SK-N-SH treated with all-trans-retinoic acid at 6 μM for 48 hours (cell line): Measurements from ENCODE around the gene UHRF2.

ENCODE experiments used
- ATAC-seq: fragments of 200-7000 bp; cut with Tn5 transposase; 3 replicates; pipeline ENCODE4 v1.9.1; 2020; ENCODE audit warnings: mild to moderate bottlenecking, moderate library complexity
- BACH2 ChIP-seq: fragments of 250-450 bp; sonication (Bioruptor Pico); IDR thresholded peaks from 2 replicates; pipeline ENCODE4 v1.9.0; 2021; ENCODE audit warnings: mild to moderate bottlenecking, borderline replicate concordance
- CREB5 ChIP-seq: fragments of 250-450 bp; sonication (Bioruptor Pico); IDR thresholded peaks from 2 replicates; pipeline ENCODE4 v1.5.1; 2020; ENCODE audit warnings: low read depth, mild to moderate bottlenecking, moderate library complexity
- CSDC2 ChIP-seq: fragments of 250-450 bp; sonication (Bioruptor Pico); IDR thresholded peaks from 2 replicates; pipeline ENCODE4 v1.5.0; 2020; ENCODE audit warnings: mild to moderate bottlenecking, moderate library complexity
- GLIS3 ChIP-seq: fragments of 250-450 bp; sonication (Bioruptor Pico); IDR thresholded peaks from 2 replicates; pipeline ENCODE4 v1.5.0; 2020; ENCODE audit warnings: mild to moderate bottlenecking, moderate library complexity
- ISL1 ChIP-seq: fragments of 250-450 bp; sonication (Bioruptor Pico); IDR thresholded peaks from 2 replicates; pipeline ENCODE4 v2.1.2; 2022; ENCODE audit warnings: mild to moderate bottlenecking, moderate library complexity
- OSR1 ChIP-seq: fragments of 250-450 bp; sonication (Bioruptor Pico); IDR thresholded peaks from 2 replicates; pipeline ENCODE4 v1.8.0; 2022; ENCODE audit warnings: moderate library complexity, mild to moderate bottlenecking, inconsistent platforms
- POU6F1 ChIP-seq: fragments of 250-450 bp; sonication (Bioruptor Pico); IDR thresholded peaks from 2 replicates; pipeline ENCODE4 v1.8.0; 2021; ENCODE audit warnings: low read depth, mild to moderate bottlenecking, moderate library complexity, borderline replicate concordance
- PPARA ChIP-seq: fragments of 250-450 bp; sonication (Bioruptor Pico); IDR thresholded peaks from 2 replicates; pipeline ENCODE4 v1.5.0; 2020; ENCODE audit warnings: mild to moderate bottlenecking, borderline replicate concordance
- RARB ChIP-seq: fragments of 250-450 bp; sonication (Bioruptor Pico); IDR thresholded peaks from 2 replicates; pipeline ENCODE4 v1.8.0; 2021; ENCODE audit warnings: mild to moderate bottlenecking, moderate library complexity
- SNAI2 ChIP-seq: fragments of 250-450 bp; sonication (Bioruptor Pico); IDR thresholded peaks from 2 replicates; pipeline ENCODE4 v1.5.0; 2020; ENCODE audit warnings: mild to moderate bottlenecking, moderate library complexity
- TCF4 ChIP-seq: fragments of 250-450 bp; sonication (Bioruptor Pico); IDR thresholded peaks from 2 replicates; pipeline ENCODE4 v1.8.0; 2021; ENCODE audit warnings: mild to moderate bottlenecking, moderate library complexity, borderline replicate concordance
- TOX ChIP-seq: fragments of 250-450 bp; sonication (Bioruptor Pico); IDR thresholded peaks from 2 replicates; pipeline ENCODE4 v1.8.0; 2021; ENCODE audit warnings: mild to moderate bottlenecking, moderate library complexity, borderline replicate concordance
- ZC3H10 ChIP-seq: fragments of 250-450 bp; sonication (Bioruptor Pico); IDR thresholded peaks from 2 replicates; pipeline ENCODE4 v1.5.1; 2021; ENCODE audit warnings: mild to moderate bottlenecking, moderate library complexity
- ZFP3 ChIP-seq: fragments of 250-450 bp; sonication (Bioruptor Pico); IDR thresholded peaks from 2 replicates; pipeline ENCODE4 v1.5.0; 2020; ENCODE audit warnings: mild to moderate bottlenecking, moderate library complexity
- ZFP30 ChIP-seq: fragments of 450-650 bp; formaldehyde crosslinking; IDR thresholded peaks from 2 replicates; pipeline ENCODE4 v1.5.0; 2022; ENCODE audit warnings: mild to moderate bottlenecking, moderate library complexity
- ZNF565 ChIP-seq: fragments of 450-650 bp; formaldehyde crosslinking; conservative IDR thresholded peaks from 2 replicates; pipeline ENCODE4 v1.5.0; 2020; ENCODE audit warnings: low read depth, mild to moderate bottlenecking, moderate library complexity
- ZNF70 ChIP-seq: fragments of 450-650 bp; formaldehyde crosslinking; IDR thresholded peaks from 2 replicates; pipeline ENCODE4 v1.5.0; 2020; ENCODE audit warnings: mild to moderate bottlenecking, moderate library complexity
- ZNF8 ChIP-seq: fragments of 450-650 bp; formaldehyde crosslinking; IDR thresholded peaks from 2 replicates; pipeline ENCODE4 v1.5.0; 2020; ENCODE audit warnings: mild to moderate bottlenecking, moderate library complexity
- TF ChIP-seq, protein P1 (sequence below): fragments of 250-450 bp; sonication (Bioruptor Pico); IDR thresholded peaks from 2 replicates; pipeline ENCODE4 v1.5.1; 2021; ENCODE audit warnings: mild to moderate bottlenecking, moderate library complexity
- TF ChIP-seq, protein P2 (sequence below): fragments of 250-450 bp; sonication (Bioruptor Pico); IDR thresholded peaks from 2 replicates; pipeline ENCODE4 v1.8.0; 2020; ENCODE audit warnings: mild to moderate bottlenecking, moderate library complexity, borderline replicate concordance
- TF ChIP-seq, protein P3 (sequence below): fragments of 250-450 bp; sonication (Bioruptor Pico); IDR thresholded peaks from 2 replicates; pipeline ENCODE4 v1.5.0; 2020; ENCODE audit warnings: mild to moderate bottlenecking, moderate library complexity

The UHRF2 gene

DNA sequence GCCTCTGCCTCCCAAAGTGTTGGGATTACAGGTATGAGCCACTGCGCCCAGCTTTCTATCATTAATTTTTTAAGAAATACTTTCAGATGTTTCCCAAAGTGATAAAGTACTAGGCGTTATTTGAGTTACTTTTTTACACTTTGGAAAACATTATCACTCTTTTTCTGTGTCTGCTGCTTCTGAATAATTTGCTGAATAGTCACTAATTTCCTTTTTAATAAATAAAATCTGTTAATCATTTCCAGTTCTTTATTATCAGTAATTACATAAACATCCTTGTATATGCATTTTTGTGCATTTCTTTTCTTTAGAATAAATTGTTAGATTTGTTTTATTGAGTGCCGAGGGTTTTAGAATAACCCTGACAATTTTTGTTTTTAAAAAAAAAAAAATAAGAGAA is 48.6 kb downstream of the UHRF2 start (continued):
- no peak for TF ChIP-seq ISL1 (CRISPR knock-in tag)
- TF ChIP-seq ZFP3 (CRISPR knock-in tag): no peak
- no peak for TF ChIP-seq TCF4
- TF ChIP-seq PPARA (CRISPR knock-in tag): no peak
- TF ChIP-seq, protein P1, sequence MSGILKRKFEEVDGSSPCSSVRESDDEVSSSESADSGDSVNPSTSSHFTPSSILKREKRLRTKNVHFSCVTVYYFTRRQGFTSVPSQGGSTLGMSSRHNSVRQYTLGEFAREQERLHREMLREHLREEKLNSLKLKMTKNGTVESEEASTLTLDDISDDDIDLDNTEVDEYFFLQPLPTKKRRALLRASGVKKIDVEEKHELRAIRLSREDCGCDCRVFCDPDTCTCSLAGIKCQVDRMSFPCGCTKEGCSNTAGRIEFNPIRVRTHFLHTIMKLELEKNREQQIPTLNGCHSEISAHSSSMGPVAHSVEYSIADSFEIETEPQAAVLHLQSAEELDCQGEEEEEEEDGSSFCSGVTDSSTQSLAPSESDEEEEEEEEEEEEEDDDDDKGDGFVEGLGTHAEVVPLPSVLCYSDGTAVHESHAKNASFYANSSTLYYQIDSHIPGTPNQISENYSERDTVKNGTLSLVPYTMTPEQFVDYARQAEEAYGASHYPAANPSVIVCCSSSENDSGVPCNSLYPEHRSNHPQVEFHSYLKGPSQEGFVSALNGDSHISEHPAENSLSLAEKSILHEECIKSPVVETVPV (CRISPR knock-in tag): no peak
- no peak for TF ChIP-seq CSDC2
- TF ChIP-seq, protein P2, sequence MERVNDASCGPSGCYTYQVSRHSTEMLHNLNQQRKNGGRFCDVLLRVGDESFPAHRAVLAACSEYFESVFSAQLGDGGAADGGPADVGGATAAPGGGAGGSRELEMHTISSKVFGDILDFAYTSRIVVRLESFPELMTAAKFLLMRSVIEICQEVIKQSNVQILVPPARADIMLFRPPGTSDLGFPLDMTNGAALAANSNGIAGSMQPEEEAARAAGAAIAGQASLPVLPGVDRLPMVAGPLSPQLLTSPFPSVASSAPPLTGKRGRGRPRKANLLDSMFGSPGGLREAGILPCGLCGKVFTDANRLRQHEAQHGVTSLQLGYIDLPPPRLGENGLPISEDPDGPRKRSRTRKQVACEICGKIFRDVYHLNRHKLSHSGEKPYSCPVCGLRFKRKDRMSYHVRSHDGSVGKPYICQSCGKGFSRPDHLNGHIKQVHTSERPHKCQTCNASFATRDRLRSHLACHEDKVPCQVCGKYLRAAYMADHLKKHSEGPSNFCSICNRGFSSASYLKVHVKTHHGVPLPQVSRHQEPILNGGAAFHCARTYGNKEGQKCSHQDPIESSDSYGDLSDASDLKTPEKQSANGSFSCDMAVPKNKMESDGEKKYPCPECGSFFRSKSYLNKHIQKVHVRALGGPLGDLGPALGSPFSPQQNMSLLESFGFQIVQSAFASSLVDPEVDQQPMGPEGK (CRISPR knock-in tag): no peak

GRCh38 chr9:6467006-6467625 is 54.1 kb downstream of the UHRF2 start:
- no peak for ATAC-seq
- no peak for TF ChIP-seq CSDC2
- TF ChIP-seq RARB (CRISPR knock-in tag): no peak
- no peak for TF ChIP-seq PPARA (CRISPR knock-in tag)
- no peak for TF ChIP-seq SNAI2 (CRISPR knock-in tag)
- TF ChIP-seq CREB5 (CRISPR knock-in tag): no peak
- no peak for TF ChIP-seq ZC3H10 (CRISPR knock-in tag)
- TF ChIP-seq ZFP30 (CRISPR knock-in tag): no peak
- no peak for TF ChIP-seq ZNF565 (CRISPR knock-in tag)
- TF ChIP-seq, protein P3, sequence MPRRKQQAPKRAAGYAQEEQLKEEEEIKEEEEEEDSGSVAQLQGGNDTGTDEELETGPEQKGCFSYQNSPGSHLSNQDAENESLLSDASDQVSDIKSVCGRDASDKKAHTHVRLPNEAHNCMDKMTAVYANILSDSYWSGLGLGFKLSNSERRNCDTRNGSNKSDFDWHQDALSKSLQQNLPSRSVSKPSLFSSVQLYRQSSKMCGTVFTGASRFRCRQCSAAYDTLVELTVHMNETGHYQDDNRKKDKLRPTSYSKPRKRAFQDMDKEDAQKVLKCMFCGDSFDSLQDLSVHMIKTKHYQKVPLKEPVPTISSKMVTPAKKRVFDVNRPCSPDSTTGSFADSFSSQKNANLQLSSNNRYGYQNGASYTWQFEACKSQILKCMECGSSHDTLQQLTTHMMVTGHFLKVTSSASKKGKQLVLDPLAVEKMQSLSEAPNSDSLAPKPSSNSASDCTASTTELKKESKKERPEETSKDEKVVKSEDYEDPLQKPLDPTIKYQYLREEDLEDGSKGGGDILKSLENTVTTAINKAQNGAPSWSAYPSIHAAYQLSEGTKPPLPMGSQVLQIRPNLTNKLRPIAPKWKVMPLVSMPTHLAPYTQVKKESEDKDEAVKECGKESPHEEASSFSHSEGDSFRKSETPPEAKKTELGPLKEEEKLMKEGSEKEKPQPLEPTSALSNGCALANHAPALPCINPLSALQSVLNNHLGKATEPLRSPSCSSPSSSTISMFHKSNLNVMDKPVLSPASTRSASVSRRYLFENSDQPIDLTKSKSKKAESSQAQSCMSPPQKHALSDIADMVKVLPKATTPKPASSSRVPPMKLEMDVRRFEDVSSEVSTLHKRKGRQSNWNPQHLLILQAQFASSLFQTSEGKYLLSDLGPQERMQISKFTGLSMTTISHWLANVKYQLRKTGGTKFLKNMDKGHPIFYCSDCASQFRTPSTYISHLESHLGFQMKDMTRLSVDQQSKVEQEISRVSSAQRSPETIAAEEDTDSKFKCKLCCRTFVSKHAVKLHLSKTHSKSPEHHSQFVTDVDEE: no peak
- no peak for TF ChIP-seq BACH2 (CRISPR knock-in tag)
- TF ChIP-seq ZFP3 (CRISPR knock-in tag): no peak
- TF ChIP-seq TOX: no peak
- no peak for TF ChIP-seq GLIS3 (CRISPR knock-in tag)
- TF ChIP-seq OSR1 (CRISPR knock-in tag): no peak
- TF ChIP-seq ZNF70: no peak
- TF ChIP-seq ZNF8 (CRISPR knock-in tag): no peak
- TF ChIP-seq, protein P2 (CRISPR knock-in tag): no peak
- no peak for TF ChIP-seq ISL1 (CRISPR knock-in tag)
- TF ChIP-seq TCF4: no peak

- no peak for TF ChIP-seq POU6F1 (CRISPR knock-in tag)
- TF ChIP-seq PPARA (CRISPR knock-in tag): no peak
- no peak for TF ChIP-seq TOX
- ATAC-seq: no peak
Observed at GRCh38 chr9:6471231-6471850, 58.3 kb downstream of the UHRF2 start.
